HEK293 (cell line): Measurements from ENCODE around the gene GRAMD1C.

Source experiments
- CTCF ChIA-PET: fragments of 350-600 bp; formaldehyde crosslinking; extraction: SDS; loops from one replicate; lab custom pipeline; 2021; ENCODE audit warnings: antibody characterized with exemption; lab: Yijun Ruan, JAX
- POLR2A ChIA-PET: fragments of 300-600 bp; formaldehyde crosslinking; extraction: SDS; loops from one replicate; lab custom pipeline; 2020; ENCODE audit warnings: antibody characterized with exemption, inconsistent platforms; lab: Yijun Ruan, JAX
- H3K27ac ChIP-seq: fragments of 200-500 bp; sonication (Bioruptor generic); 2 replicates; pipeline ENCODE4 v1.5.1; 2014; ENCODE audit warnings: low read depth, low read length, control low read depth, inconsistent platforms; ENCODE audit errors: extremely low read depth
- H3K36me3 ChIP-seq, 2 experiments: fragments of 200-500 bp in 1 of 2; sonication (Bioruptor generic) in 1 of 2; 1 replicate in 1 of 2; 2 replicates in 1 of 2; pipeline ENCODE4 v1.5.1; 2014 to 2017; ENCODE audit warnings: inconsistent platforms in 2 of 2, low read length in 2 of 2; ENCODE audit not compliant: control insufficient read depth in 2 of 2, insufficient read depth in 1 of 2
- H3K4me1 ChIP-seq: fragments of 200-500 bp; sonication (Bioruptor generic); 2 replicates; pipeline ENCODE4 v1.5.1; 2014; ENCODE audit warnings: mild to moderate bottlenecking, low read length, inconsistent platforms; ENCODE audit not compliant: control insufficient read depth, insufficient read depth
- H3K4me3 ChIP-seq: 2 replicates; pipeline ENCODE4 v1.5.1; 2011; ENCODE audit warnings: low read depth, mild to moderate bottlenecking, control low read depth, low read length, moderate library complexity
- H3K9me3 ChIP-seq: fragments of 200-500 bp; sonication (Bioruptor generic); 2 replicates; pipeline ENCODE4 v1.5.1; 2014; ENCODE audit warnings: low read depth, low read length, inconsistent platforms; ENCODE audit not compliant: control insufficient read depth, insufficient read depth
- ATF2 ChIP-seq: fragments of 450-650 bp; formaldehyde crosslinking; IDR thresholded peaks from 2 replicates; pipeline ENCODE4 v1.5.1; 2016; ENCODE audit warnings: missing biosample characterization, missing genetic modification characterization, low read depth
- BCL11B ChIP-seq: fragments of 450-650 bp; formaldehyde crosslinking; IDR thresholded peaks from 2 replicates; pipeline ENCODE4 v1.5.1; 2016; ENCODE audit warnings: low read depth, missing biosample characterization, missing genetic modification characterization
- HOXD13 ChIP-seq: sonication (generic); formaldehyde crosslinking; IDR thresholded peaks from 2 replicates; pipeline ENCODE4 v1.8.0; 2022; ENCODE audit warnings: missing genetic modification reagents, borderline replicate concordance
- KLF10 ChIP-seq: fragments of 450-650 bp; IDR thresholded peaks from 2 replicates; pipeline ENCODE4 v1.5.1; 2018; ENCODE audit warnings: missing biosample characterization, mild to moderate bottlenecking, missing genetic modification characterization
- OVOL3 ChIP-seq: fragments of 450-650 bp; formaldehyde crosslinking; IDR thresholded peaks from 2 replicates; pipeline ENCODE4 v1.5.1; 2016; ENCODE audit warnings: missing biosample characterization, missing genetic modification characterization
- RBAK ChIP-seq: fragments of 450-650 bp; formaldehyde crosslinking; IDR thresholded peaks from 2 replicates; pipeline ENCODE4 v1.5.1; 2016; ENCODE audit warnings: missing biosample characterization, missing genetic modification characterization
- REPIN1 ChIP-seq: fragments of 450-650 bp; formaldehyde crosslinking; IDR thresholded peaks from 2 replicates; pipeline ENCODE4 v1.5.1; 2017; ENCODE audit warnings: missing biosample characterization, missing genetic modification characterization, low read depth
- SP7 ChIP-seq: fragments of 450-650 bp; formaldehyde crosslinking; IDR thresholded peaks from 2 replicates; pipeline ENCODE4 v1.5.1; 2016; ENCODE audit warnings: missing biosample characterization, missing genetic modification characterization
- ZBTB20 ChIP-seq: fragments of 450-650 bp; formaldehyde crosslinking; IDR thresholded peaks from 2 replicates; pipeline ENCODE4 v1.5.1; 2016; ENCODE audit warnings: missing biosample characterization, missing genetic modification characterization
- ZBTB49 ChIP-seq: fragments of 450-650 bp; formaldehyde crosslinking; IDR thresholded peaks from 2 replicates; pipeline ENCODE4 v1.5.1; 2016; ENCODE audit warnings: missing biosample characterization, missing genetic modification characterization, low read depth
- ZNF121 ChIP-seq: fragments of 450-650 bp; formaldehyde crosslinking; IDR thresholded peaks from 2 replicates; pipeline ENCODE4 v1.5.1; 2016; ENCODE audit warnings: missing biosample characterization, missing genetic modification characterization
- ZNF157 ChIP-seq: fragments of 450-650 bp; formaldehyde crosslinking; IDR thresholded peaks from 2 replicates; pipeline ENCODE4 v1.5.1; 2016; ENCODE audit warnings: missing biosample characterization, missing genetic modification characterization
- ZNF169 ChIP-seq: fragments of 450-650 bp; formaldehyde crosslinking; IDR thresholded peaks from 2 replicates; pipeline ENCODE4 v1.5.1; 2016; ENCODE audit warnings: missing biosample characterization, missing genetic modification characterization
- ZNF221 ChIP-seq: fragments of 450-650 bp; formaldehyde crosslinking; IDR thresholded peaks from 2 replicates; pipeline ENCODE4 v1.5.1; 2017; ENCODE audit warnings: missing biosample characterization, missing genetic modification characterization, borderline replicate concordance
- ZNF248 ChIP-seq: fragments of 450-650 bp; formaldehyde crosslinking; IDR thresholded peaks from 2 replicates; pipeline ENCODE4 v1.5.1; 2017; ENCODE audit warnings: missing biosample characterization, missing genetic modification characterization
- ZNF280C ChIP-seq: fragments of 450-650 bp; formaldehyde crosslinking; IDR thresholded peaks from 2 replicates; pipeline ENCODE4 v1.5.1; 2016; ENCODE audit warnings: missing biosample characterization, missing genetic modification characterization
- ZNF311 ChIP-seq: fragments of 450-650 bp; formaldehyde crosslinking; IDR thresholded peaks from 2 replicates; pipeline ENCODE4 v1.5.1; 2017; ENCODE audit warnings: missing biosample characterization, missing genetic modification characterization, borderline replicate concordance
- ZNF350 ChIP-seq: fragments of 450-650 bp; formaldehyde crosslinking; IDR thresholded peaks from 2 replicates; pipeline ENCODE4 v1.5.0; 2017; ENCODE audit warnings: missing biosample characterization, mild to moderate bottlenecking, missing genetic modification characterization
- ZNF37A ChIP-seq: fragments of 450-650 bp; IDR thresholded peaks from 2 replicates; pipeline ENCODE4 v1.5.1; 2018; ENCODE audit warnings: missing biosample characterization, missing genetic modification characterization
- ZNF530 ChIP-seq: fragments of 450-650 bp; formaldehyde crosslinking; IDR thresholded peaks from 2 replicates; pipeline ENCODE4 v1.5.1; 2016; ENCODE audit warnings: low read depth, missing biosample characterization, missing genetic modification characterization
- ZNF560 ChIP-seq: fragments of 450-650 bp; formaldehyde crosslinking; IDR thresholded peaks from 2 replicates; pipeline ENCODE4 v1.5.1; 2017; ENCODE audit warnings: missing biosample characterization, missing genetic modification characterization, borderline replicate concordance
- ZNF580 ChIP-seq: fragments of 450-650 bp; formaldehyde crosslinking; IDR thresholded peaks from 2 replicates; pipeline ENCODE4 v1.5.1; 2016; ENCODE audit warnings: missing biosample characterization, missing genetic modification characterization
- ZNF621 ChIP-seq: fragments of 450-650 bp; formaldehyde crosslinking; IDR thresholded peaks from 2 replicates; pipeline ENCODE4 v1.5.1; 2017; ENCODE audit warnings: missing biosample characterization, missing genetic modification characterization
- ZNF624 ChIP-seq: fragments of 450-650 bp; formaldehyde crosslinking; IDR thresholded peaks from 2 replicates; pipeline ENCODE4 v1.5.1; 2017; ENCODE audit warnings: missing biosample characterization, missing genetic modification characterization
- ZNF664 ChIP-seq: fragments of 450-650 bp; formaldehyde crosslinking; IDR thresholded peaks from 2 replicates; pipeline ENCODE4 v1.5.1; 2016; ENCODE audit warnings: missing biosample characterization, missing genetic modification characterization

Gene GRAMD1C

GRCh38 chr3:113963879-113964278 lies 125.3 kb downstream of the GRAMD1C start:
- no peak for TF ChIP-seq ZNF580 (tag by site-specific recombination)
- CTCF ChIA-PET, result interaction anchor here (0.6 kb wide), 1 partner anchor 218 kb away, joined by 3 read pairs; no protein-coding TSS in a partner anchor
- H3K36me3 ChIP-seq, result peaks cover 0 to 18% of the 10 kb centered on the region in 2 experiments; a peak in 1 of 3 replicates
- no peak overlapping the region for H3K27ac ChIP-seq
- H3K4me3 ChIP-seq, result no peak overlapping the region
- no peaks in the 10 kb centered on the region for H3K4me1 ChIP-seq
- POLR2A ChIA-PET, result no interaction called here
- no peaks in the 10 kb centered on the region for H3K9me3 ChIP-seq

- ChIA-PET POLR2A (no interaction called here), CTCF (no interaction called here)
- no peak overlapping the region for H3K27ac ChIP-seq
- peaks cover 0 to 5% of the 10 kb centered on the region in 2 experiments; a peak in 1 of 3 replicates for H3K36me3 ChIP-seq
- H3K4me1 ChIP-seq, result no peaks in the 10 kb centered on the region
- H3K4me3 ChIP-seq, result no peak overlapping the region
- no peaks in the 10 kb centered on the region for H3K9me3 ChIP-seq
- no peak for TF ChIP-seq REPIN1 (tag by site-specific recombination)
- TF ChIP-seq ZNF248, result no peak
- TF ChIP-seq ZNF560 (tag by site-specific recombination), result no peak
- TF ChIP-seq ZNF311 (tag by site-specific recombination), result no peak
- no peak for TF ChIP-seq ZNF37A
- no peak for TF ChIP-seq ZNF280C (tag by site-specific recombination)
- TF ChIP-seq ZNF157 (tag by site-specific recombination), result no peak
- TF ChIP-seq KLF10 (tag by site-specific recombination), result no peak
- TF ChIP-seq BCL11B, result no peak
- TF ChIP-seq ZBTB49 (tag by site-specific recombination), result no peak
Measured at GRCh38 chr3:113966172-113966571, 127.6 kb downstream of the GRAMD1C start.

GRCh38 chr3:113968986-113969385 lies 130.4 kb downstream of the GRAMD1C start:
- H3K9me3 ChIP-seq, result no peaks in the 10 kb centered on the region
- POLR2A ChIA-PET, result no interaction called here
- H3K27ac ChIP-seq, result no peak overlapping the region
- TF ChIP-seq ZNF221 (tag by site-specific recombination) (no peak), ZNF530 (tag by site-specific recombination) (no peak), ZNF664 (no peak), RBAK (tag by site-specific recombination) (no peak), ZBTB20 (tag by site-specific recombination) (no peak), HOXD13 (CRISPR knock-in tag) (no peak), ATF2 (tag by site-specific recombination) (no peak), SP7 (tag by site-specific recombination) (no peak), ZNF121 (tag by site-specific recombination) (no peak), ZNF350 (tag by site-specific recombination) (no peak), ZNF37A (no peak), OVOL3 (tag by site-specific recombination) (no peak), ZNF621 (tag by site-specific recombination) (no peak), ZBTB49 (tag by site-specific recombination) (no peak), ZNF169 (tag by site-specific recombination) (no peak), ZNF624 (no peak)

More at GRCh38 chr3:113968986-113969385, 130.4 kb downstream of the GRAMD1C start:
- Histone ChIP-seq H3K4me3 (no peak overlapping the region), H3K4me1 (no peaks in the 10 kb centered on the region), H3K36me3 (peaks cover 0 to 2% of the 10 kb centered on the region in 2 experiments; a peak in 1 of 3 replicates)
- CTCF ChIA-PET, result no interaction called here
